Activated B cell treated with CpG ODN at 0.5 μM for 24 hours (primary cell): Measurements from ENCODE around the gene SPIN1. TPM values are rescaled to one million over a fixed set of nuclear protein-coding genes. Genes with fewer than 3 reads are reported as not detected.

Experiments used
- ATAC-seq: fragments of 200-7000 bp; cut with Tn5 transposase; one replicate; pipeline ENCODE4 v1.10.0; 2021; ENCODE audit warnings: low read depth, mild to moderate bottlenecking, moderate library complexity
- CTCF ChIA-PET: fragments of 350-600 bp; sonication (Branson Sonifier 250); formaldehyde crosslinking; loops from one replicate; lab custom pipeline; 2021; ENCODE audit warnings: antibody characterized with exemption; lab: Charles Lee
- POLR2A ChIA-PET: fragments of 350-600 bp; sonication (Branson Sonifier 250); formaldehyde crosslinking; loops from one replicate; lab custom pipeline; 2021; ENCODE audit warnings: antibody characterized with exemption; lab: Charles Lee
- DNase-seq: peaks from one replicate; pipeline ENCODE4 v3.0.0; 2022
- H3K27ac Mint-ChIP-seq: one replicate; pipeline ENCODE4 v1.8.0; 2020; ENCODE audit warnings: mixed read lengths
- H3K27me3 Mint-ChIP-seq: one replicate; pipeline ENCODE4 v1.8.0; 2021; ENCODE audit warnings: mixed read lengths
- H3K36me3 Mint-ChIP-seq: one replicate; pipeline ENCODE4 v1.8.0; 2021; ENCODE audit warnings: low read depth, mixed read lengths
- H3K4me1 Mint-ChIP-seq: one replicate; pipeline ENCODE4 v1.8.0; 2021; ENCODE audit warnings: mixed read lengths
- H3K4me3 Mint-ChIP-seq: one replicate; pipeline ENCODE4 v1.8.0; 2020; ENCODE audit warnings: mild to moderate bottlenecking, mixed read lengths
- H3K9me3 Mint-ChIP-seq: one replicate; pipeline ENCODE4 v1.8.0; 2020; ENCODE audit warnings: mixed read lengths
- intact Hi-C: fragments of 100-400 bp; cut with micrococcal nuclease; formaldehyde crosslinking; loops from one replicate; pipeline ENCODE4 v1.15.1; 2024
- total RNA-seq: library from RNA; stranded (reverse); gene quantifications from 2 replicates; pipeline ENCODE4 v1.2.3, GENCODE V29; 2022
- TF ChIP-seq, protein P1 (sequence below): fragments of 200-600 bp; IDR thresholded peaks from one replicate; pipeline ENCODE4 v1.8.0; 2022; ENCODE audit warnings: antibody characterized with exemption, mild to moderate bottlenecking

Gene SPIN1
- total RNA-seq, 1 donor from 2014 or later = 20.7 TPM

DNA sequence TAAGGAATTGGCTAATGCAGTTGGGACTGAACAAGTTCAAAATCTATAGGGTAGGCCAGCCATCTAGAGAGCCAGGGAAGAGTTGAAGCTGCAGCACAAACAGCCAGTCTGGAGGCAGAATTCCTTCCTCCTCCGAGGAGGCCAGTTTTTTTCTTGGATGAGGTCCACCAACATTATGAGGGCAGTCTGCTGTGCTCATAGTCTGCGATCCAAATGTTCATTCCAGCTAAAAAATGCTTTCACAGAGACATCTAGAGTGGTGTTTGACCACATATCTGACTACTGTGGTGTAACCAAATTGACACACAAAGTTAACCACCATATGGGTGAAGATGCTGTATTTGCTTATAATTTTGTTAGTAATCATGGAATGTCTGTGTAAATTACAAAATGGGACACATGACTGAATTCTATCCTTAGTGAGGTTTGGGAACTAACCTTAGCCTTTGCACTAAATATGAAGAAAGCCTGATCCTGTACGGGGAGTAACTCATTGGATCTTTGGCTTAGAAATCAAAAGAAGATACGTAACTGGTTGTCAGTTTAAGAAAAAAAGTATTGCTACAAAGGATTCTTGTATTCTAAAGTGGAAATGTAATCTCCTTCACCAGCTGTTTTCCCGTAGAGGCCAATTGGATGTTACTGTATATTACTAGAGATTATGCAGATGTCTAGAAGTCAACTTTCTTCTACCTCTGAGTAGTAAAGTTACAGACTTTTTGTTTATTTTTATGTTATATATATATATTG is 70.6 kb downstream of the SPIN1 start:
- DNase-seq (no peak), ATAC-seq (no peak)
- peaks cover 35% of the 10 kb centered on the region for H3K36me3 Mint-ChIP-seq
- intact Hi-C loops = no loop called here
- TF ChIP-seq, protein P1, sequence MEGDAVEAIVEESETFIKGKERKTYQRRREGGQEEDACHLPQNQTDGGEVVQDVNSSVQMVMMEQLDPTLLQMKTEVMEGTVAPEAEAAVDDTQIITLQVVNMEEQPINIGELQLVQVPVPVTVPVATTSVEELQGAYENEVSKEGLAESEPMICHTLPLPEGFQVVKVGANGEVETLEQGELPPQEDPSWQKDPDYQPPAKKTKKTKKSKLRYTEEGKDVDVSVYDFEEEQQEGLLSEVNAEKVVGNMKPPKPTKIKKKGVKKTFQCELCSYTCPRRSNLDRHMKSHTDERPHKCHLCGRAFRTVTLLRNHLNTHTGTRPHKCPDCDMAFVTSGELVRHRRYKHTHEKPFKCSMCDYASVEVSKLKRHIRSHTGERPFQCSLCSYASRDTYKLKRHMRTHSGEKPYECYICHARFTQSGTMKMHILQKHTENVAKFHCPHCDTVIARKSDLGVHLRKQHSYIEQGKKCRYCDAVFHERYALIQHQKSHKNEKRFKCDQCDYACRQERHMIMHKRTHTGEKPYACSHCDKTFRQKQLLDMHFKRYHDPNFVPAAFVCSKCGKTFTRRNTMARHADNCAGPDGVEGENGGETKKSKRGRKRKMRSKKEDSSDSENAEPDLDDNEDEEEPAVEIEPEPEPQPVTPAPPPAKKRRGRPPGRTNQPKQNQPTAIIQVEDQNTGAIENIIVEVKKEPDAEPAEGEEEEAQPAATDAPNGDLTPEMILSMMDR = no peak
- H3K27me3 Mint-ChIP-seq = no peaks in the 10 kb centered on the region
- H3K27ac Mint-ChIP-seq = no peak overlapping the region
- no peaks in the 10 kb centered on the region for H3K4me1 Mint-ChIP-seq
- CTCF ChIA-PET = no interaction called here
- no peak overlapping the region for H3K4me3 Mint-ChIP-seq
- POLR2A ChIA-PET = no interaction called here
- H3K9me3 Mint-ChIP-seq = no peaks in the 10 kb centered on the region

DNA sequence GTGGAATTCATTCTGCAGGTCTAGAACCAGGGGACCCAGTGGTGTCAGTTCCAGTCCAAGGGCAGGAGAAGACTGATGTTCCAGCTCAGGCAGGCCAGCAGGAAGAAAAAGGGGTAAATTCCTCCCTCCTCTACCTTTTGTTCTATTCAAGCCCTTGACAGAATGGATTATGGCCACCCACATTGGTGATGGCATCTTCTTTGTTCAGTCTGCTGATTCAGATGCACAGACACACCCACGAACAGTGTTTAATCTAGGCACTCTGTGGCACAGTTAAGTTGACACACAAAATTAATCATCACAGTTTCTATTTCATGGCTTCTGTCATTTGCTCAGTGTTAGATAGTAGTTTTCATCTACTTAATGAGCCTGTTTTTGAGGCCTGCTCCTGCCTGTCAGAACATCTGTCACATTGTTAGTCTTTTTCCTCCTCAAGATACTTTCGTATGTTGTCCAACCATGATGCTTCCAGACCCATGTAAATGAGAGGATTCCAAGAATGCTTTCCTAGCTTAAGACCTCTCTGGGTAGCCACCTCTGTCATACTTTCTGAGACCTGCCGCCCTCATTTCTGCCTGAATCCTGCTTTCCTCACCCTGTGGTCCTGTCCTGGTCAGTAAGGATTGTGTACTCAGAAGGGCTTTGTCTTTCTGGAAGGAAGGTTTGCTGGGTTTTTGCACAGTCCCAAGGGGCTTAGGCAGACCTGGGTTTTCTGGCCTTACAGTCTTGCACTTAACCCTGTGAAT is 72.5 kb downstream of the SPIN1 start:
- intact Hi-C loops = no loop called here
- no peak for ATAC-seq

DNA sequence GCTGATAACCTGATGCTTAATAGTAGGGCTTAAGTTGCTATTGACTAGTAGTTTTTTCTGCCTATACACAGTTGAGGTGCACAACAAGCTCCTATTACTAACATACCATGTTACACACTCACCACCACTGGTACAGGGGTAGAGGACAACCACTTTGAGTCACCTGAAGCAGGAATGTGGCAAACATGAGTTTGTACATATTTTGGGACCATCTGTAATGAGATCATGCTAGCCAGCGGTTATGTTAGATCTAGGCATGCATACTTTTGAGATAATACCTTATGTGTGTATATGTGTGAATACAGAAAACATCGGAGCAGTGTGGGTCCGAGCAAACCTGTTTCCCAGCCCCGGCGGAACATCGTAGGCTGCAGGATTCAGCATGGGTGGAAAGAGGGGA is 73.9 kb downstream of the SPIN1 start:
- Mint-ChIP-seq H3K27me3 (no peaks in the 10 kb centered on the region), H3K27ac (no peak overlapping the region), H3K9me3 (no peaks in the 10 kb centered on the region), H3K36me3 (peaks cover 29% of the 10 kb centered on the region), H3K4me1 (no peaks in the 10 kb centered on the region), H3K4me3 (no peak overlapping the region)
- ATAC-seq = no peak
- intact Hi-C loops = no loop called here
- CTCF ChIA-PET = no interaction called here
- POLR2A ChIA-PET = no interaction called here
- no peak for DNase-seq
- TF ChIP-seq, protein P1 = no peak

More for the DNA sequence above, 72.5 kb downstream of the SPIN1 start:
- Mint-ChIP-seq H3K27ac (no peak overlapping the region), H3K9me3 (no peaks in the 10 kb centered on the region), H3K27me3 (no peaks in the 10 kb centered on the region), H3K4me3 (no peak overlapping the region), H3K36me3 (peaks cover 32% of the 10 kb centered on the region), H3K4me1 (no peaks in the 10 kb centered on the region)
- CTCF ChIA-PET = no interaction called here
- no peak for DNase-seq
- TF ChIP-seq, protein P1 = no peak
- POLR2A ChIA-PET = no interaction called here

DNA sequence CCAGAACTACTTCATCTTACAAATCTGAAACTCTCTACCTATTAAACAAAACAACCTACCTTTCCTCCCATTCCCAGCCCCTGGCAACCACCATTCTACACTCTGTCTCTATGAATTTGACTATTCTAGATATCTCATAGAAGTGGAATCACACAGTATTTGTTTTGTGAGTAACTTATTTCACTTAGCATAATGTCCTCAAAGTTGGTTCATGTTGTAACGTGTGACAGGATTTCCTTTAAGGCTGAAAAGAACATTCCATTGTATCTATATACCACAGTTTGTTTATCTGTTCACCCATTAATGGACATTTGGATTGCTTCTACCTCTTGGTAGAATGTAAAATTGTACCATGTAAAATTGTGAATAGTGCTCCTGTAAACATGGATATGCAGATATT is 76.6 kb downstream of the SPIN1 start:
- TF ChIP-seq, protein P1 = no peak
- intact Hi-C loops = no loop called here
- ChIA-PET POLR2A (no interaction called here), CTCF (no interaction called here)
- no peak for DNase-seq
- Mint-ChIP-seq H3K4me1 (no peaks in the 10 kb centered on the region), H3K27ac (no peak overlapping the region), H3K27me3 (no peaks in the 10 kb centered on the region), H3K4me3 (no peak overlapping the region), H3K9me3 (no peaks in the 10 kb centered on the region), H3K36me3 (peaks cover 47% of the 10 kb centered on the region)
- no peak for ATAC-seq

DNA sequence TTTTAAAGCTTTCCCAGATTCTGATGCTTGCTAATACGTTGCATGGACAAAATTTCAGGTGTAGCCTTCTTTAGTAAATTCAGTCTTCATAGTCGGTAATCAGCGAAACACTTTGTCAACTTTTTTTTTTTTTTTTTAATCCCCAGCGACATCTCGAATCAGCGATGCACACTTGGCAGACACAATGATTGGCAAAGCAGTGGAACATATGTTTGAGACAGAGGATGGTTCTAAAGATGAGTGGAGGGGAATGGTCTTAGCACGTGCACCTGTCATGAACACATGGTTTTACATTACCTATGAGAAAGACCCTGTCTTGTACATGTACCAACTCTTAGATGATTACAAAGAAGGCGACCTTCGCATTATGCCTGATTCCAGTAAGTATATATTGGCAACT is 80.0 kb downstream of the SPIN1 start:
- Mint-ChIP-seq H3K4me1 (no peaks in the 10 kb centered on the region), H3K9me3 (no peaks in the 10 kb centered on the region), H3K36me3 (peaks cover 53% of the 10 kb centered on the region), H3K4me3 (no peak overlapping the region), H3K27me3 (no peaks in the 10 kb centered on the region), H3K27ac (no peak overlapping the region)
- no peak for DNase-seq
- CTCF ChIA-PET = no interaction called here
- ATAC-seq = no peak
- TF ChIP-seq, protein P1 = no peak
- intact Hi-C loops = no loop called here
- POLR2A ChIA-PET = no interaction called here
